Neural crest cell (in vitro differentiated cells): ENCODE results near the gene NFATC3. TPM values are rescaled to one million over a fixed set of nuclear protein-coding genes. Genes with fewer than 3 reads are reported as not detected.

Experiments used
- DNase-seq: peaks from one replicate; pipeline ENCODE4 v3.0.0; 2021; ENCODE audit warnings: low read depth, mixed read lengths, low spot score
- H3K27ac Mint-ChIP-seq: one replicate; pipeline ENCODE4 v1.8.0; 2021; ENCODE audit warnings: mild to moderate bottlenecking, mixed read lengths; ENCODE audit not compliant: unreplicated experiment
- H3K27me3 Mint-ChIP-seq: 2 replicates; pipeline ENCODE4 v1.8.0; 2021; ENCODE audit warnings: low read depth, mild to moderate bottlenecking, mixed read lengths
- H3K36me3 Mint-ChIP-seq: 2 replicates; pipeline ENCODE4 v1.8.0; 2021; ENCODE audit warnings: low read depth, mild to moderate bottlenecking, mixed read lengths
- H3K4me1 Mint-ChIP-seq: 2 replicates; pipeline ENCODE4 v1.8.0; 2021; ENCODE audit warnings: mixed read lengths
- H3K4me3 Mint-ChIP-seq: one replicate; pipeline ENCODE4 v1.8.0; 2021; ENCODE audit warnings: mild to moderate bottlenecking, mixed read lengths
- H3K9me3 Mint-ChIP-seq: 2 replicates; pipeline ENCODE4 v1.8.0; 2021; ENCODE audit warnings: mixed read lengths
- CTCF ChIP-seq: fragments of 200-600 bp; sonication (generic); conservative IDR thresholded peaks from 2 replicates; pipeline ENCODE4 v1.5.0; 2021; ENCODE audit warnings: antibody characterized with exemption, mild to moderate bottlenecking
- total RNA-seq: library from RNA; stranded (reverse); gene quantifications from 2 replicates; pipeline ENCODE4 v1.2.1, GENCODE V29; 2021

Gene NFATC3
- total RNA-seq, 1 donor from 2014 or later: 64.9 TPM

GRCh38 chr16:68247400-68247799 is 162.2 kb downstream of the NFATC3 start:
- H3K4me3 Mint-ChIP-seq: peak overlapping the region; percentile 100
- TF ChIP-seq CTCF: no peak
- peaks cover 19% of the 10 kb centered on the region for H3K4me1 Mint-ChIP-seq
- no peaks in the 10 kb centered on the region for H3K36me3 Mint-ChIP-seq
- H3K27ac Mint-ChIP-seq: no peak overlapping the region
- H3K27me3 Mint-ChIP-seq: no peaks in the 10 kb centered on the region
- H3K9me3 Mint-ChIP-seq: no peaks in the 10 kb centered on the region
- DNase-seq: no peak

GRCh38 chr16:68247932-68248331 is 162.8 kb downstream of the NFATC3 start:
- Mint-ChIP-seq H3K27ac (no peak overlapping the region), H3K36me3 (no peaks in the 10 kb centered on the region), H3K4me1 (peaks cover 19% of the 10 kb centered on the region), H3K4me3 (peak overlapping the region; percentile 49), H3K9me3 (no peaks in the 10 kb centered on the region), H3K27me3 (no peaks in the 10 kb centered on the region)
- TF ChIP-seq CTCF: no peak
- no peak for DNase-seq

- no peak overlapping the region for H3K27ac Mint-ChIP-seq
- H3K9me3 Mint-ChIP-seq: no peaks in the 10 kb centered on the region
- no peak for TF ChIP-seq CTCF
- no peaks in the 10 kb centered on the region for H3K27me3 Mint-ChIP-seq
- H3K4me1 Mint-ChIP-seq: peaks cover 19% of the 10 kb centered on the region
- H3K4me3 Mint-ChIP-seq: peak overlapping the region; percentile 38
- no peaks in the 10 kb centered on the region for H3K36me3 Mint-ChIP-seq
- DNase-seq: no peak
Observed at GRCh38 chr16:68249371-68249770, 164.2 kb downstream of the NFATC3 start.

- H3K27ac Mint-ChIP-seq: no peak overlapping the region
- peak overlapping the region; percentile 51 for H3K4me3 Mint-ChIP-seq
- TF ChIP-seq CTCF: no peak
- H3K4me1 Mint-ChIP-seq: peaks cover 7% of the 10 kb centered on the region
- H3K36me3 Mint-ChIP-seq: no peaks in the 10 kb centered on the region
- no peaks in the 10 kb centered on the region for H3K27me3 Mint-ChIP-seq
- DNase-seq: no peak
- no peaks in the 10 kb centered on the region for H3K9me3 Mint-ChIP-seq
Observed at GRCh38 chr16:68250951-68251350, 165.8 kb downstream of the NFATC3 start.

- Mint-ChIP-seq H3K27me3 (no peaks in the 10 kb centered on the region), H3K4me1 (no peaks in the 10 kb centered on the region)
- DNase-seq: no peak
Observed at GRCh38 chr16:68251832-68252231, 166.7 kb downstream of the NFATC3 start.

More at GRCh38 chr16:68251832-68252231, 166.7 kb downstream of the NFATC3 start:
- Mint-ChIP-seq H3K36me3 (no peaks in the 10 kb centered on the region), H3K4me3 (no peak overlapping the region), H3K27ac (peak overlapping the region; percentile 62), H3K9me3 (no peaks in the 10 kb centered on the region)
- TF ChIP-seq CTCF: no peak
